DOHH2 (cell line): ENCODE data around the gene KCNH1.

Experiments used
- H3F3A ChIP-seq: fragments of 200-600 bp; sonication (generic), shearing (Covaris generic); 2 replicates; pipeline ENCODE4 v1.6.0; 2016; ENCODE audit warnings: antibody characterized with exemption, mild to moderate bottlenecking; ENCODE audit not compliant: control insufficient read depth, insufficient read depth
- H3K27ac ChIP-seq: fragments of 200-600 bp; sonication (generic); 2 replicates; pipeline ENCODE4 v1.5.1; 2014; ENCODE audit warnings: low read depth, mild to moderate bottlenecking, low read length, moderate library complexity
- H3K27me3 ChIP-seq: fragments of 200-600 bp; sonication (generic); 2 replicates; pipeline ENCODE4 v1.6.1; 2014; ENCODE audit warnings: mild to moderate bottlenecking, low read length, mixed read lengths; ENCODE audit not compliant: control insufficient read depth
- H3K36me3 ChIP-seq: fragments of 200-600 bp; sonication (generic); 2 replicates; pipeline ENCODE4 v1.6.1; 2014; ENCODE audit warnings: mild to moderate bottlenecking, low read length, moderate library complexity, mixed read lengths; ENCODE audit not compliant: control insufficient read depth
- H3K4me1 ChIP-seq: fragments of 200-600 bp; sonication (generic); 2 replicates; pipeline ENCODE4 v1.6.1; 2014; ENCODE audit warnings: mild to moderate bottlenecking, low read length, mixed read lengths; ENCODE audit not compliant: control insufficient read depth
- H3K4me2 ChIP-seq: fragments of 200-600 bp; sonication (generic); 2 replicates; pipeline ENCODE4 v1.6.0; 2014; ENCODE audit warnings: mild to moderate bottlenecking, low read length, moderate library complexity
- H3K4me3 ChIP-seq: fragments of 200-600 bp; sonication (generic); 2 replicates; pipeline ENCODE4 v1.5.1; 2014; ENCODE audit warnings: mild to moderate bottlenecking, low read length, mixed read lengths
- H3K79me2 ChIP-seq: fragments of 200-600 bp; sonication (generic); 2 replicates; pipeline ENCODE4 v1.6.1; 2014; ENCODE audit warnings: mild to moderate bottlenecking, low read length, mixed read lengths; ENCODE audit not compliant: control insufficient read depth
- H3K9me2 ChIP-seq: fragments of 200-600 bp; sonication (generic); replicated peaks from 2 replicates; pipeline ENCODE4 v1.6.1; 2014; ENCODE audit warnings: mild to moderate bottlenecking, low read length, mixed read lengths; ENCODE audit not compliant: control insufficient read depth
- H3K9me3 ChIP-seq: fragments of 200-600 bp; sonication (generic); 2 replicates; pipeline ENCODE4 v1.6.1; 2014; ENCODE audit warnings: antibody characterized with exemption, low read length, mixed read lengths; ENCODE audit not compliant: control insufficient read depth, insufficient read depth
- H4K20me1 ChIP-seq: fragments of 200-600 bp; sonication (generic); 2 replicates; pipeline ENCODE4 v1.6.0; 2014; ENCODE audit warnings: low read depth, mild to moderate bottlenecking, antibody characterized with exemption, low read length, moderate library complexity; ENCODE audit not compliant: control insufficient read depth, insufficient read depth
- CTCF ChIP-seq: fragments of 200-600 bp; sonication (generic); IDR thresholded peaks from one replicate; pipeline ENCODE4 v1.5.1; 2014; ENCODE audit warnings: antibody characterized with exemption, mild to moderate bottlenecking, low read depth, low read length; ENCODE audit not compliant: poor library complexity, severe bottlenecking
- EZH2phosphoT487 ChIP-seq: fragments of 200-600 bp; sonication (generic); IDR thresholded peaks from 2 replicates; pipeline ENCODE4 v1.6.1; 2017; ENCODE audit warnings: borderline replicate concordance, mild to moderate bottlenecking, antibody characterized with exemption, low read length, moderate library complexity, mixed read lengths

KCNH1 gene

GRCh38 chr1:210641582-210641981, 492.4 kb downstream of the KCNH1 start:
- TF ChIP-seq CTCF (no peak), EZH2phosphoT487 (no peak)
- Histone ChIP-seq H3K79me2 (no peaks in the 10 kb centered on the region), H3K27ac (no peak overlapping the region), H3K4me2 (no peak overlapping the region), H3K9me3 (no peaks in the 10 kb centered on the region), H3K9me2 (no peaks in the 10 kb centered on the region), H3K36me3 (no peaks in the 10 kb centered on the region), H3K27me3 (no peaks in the 10 kb centered on the region), H4K20me1 (no peaks in the 10 kb centered on the region), H3F3A (no peaks in the 10 kb centered on the region), H3K4me1 (no peaks in the 10 kb centered on the region), H3K4me3 (no peak overlapping the region)

DNA sequence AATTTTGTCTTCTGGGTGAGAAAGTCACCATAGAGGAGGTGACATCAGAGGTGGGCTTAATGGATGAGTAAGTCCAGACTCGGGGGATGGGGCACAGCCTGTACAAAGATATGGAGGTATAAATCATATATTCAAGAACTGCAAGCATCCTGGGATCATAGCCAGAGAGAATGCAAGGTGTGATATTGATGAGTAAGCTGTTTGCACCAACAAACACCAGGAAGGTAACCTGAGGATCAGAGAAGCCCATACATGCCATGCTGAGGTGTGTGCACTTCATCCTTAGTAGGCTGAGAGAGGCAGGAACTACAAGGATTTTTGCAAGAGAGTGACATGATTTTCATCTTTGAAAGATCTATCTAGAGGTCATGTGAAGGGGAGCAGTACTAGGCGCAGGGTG, 498.8 kb downstream of the KCNH1 start:
- Histone ChIP-seq H3K27me3 (no peaks in the 10 kb centered on the region), H3K4me3 (no peak overlapping the region), H4K20me1 (no peaks in the 10 kb centered on the region), H3K4me1 (no peaks in the 10 kb centered on the region), H3K36me3 (no peaks in the 10 kb centered on the region), H3K4me2 (no peak overlapping the region), H3F3A (no peaks in the 10 kb centered on the region), H3K27ac (no peak overlapping the region), H3K9me2 (no peaks in the 10 kb centered on the region), H3K79me2 (no peaks in the 10 kb centered on the region), H3K9me3 (no peaks in the 10 kb centered on the region)
- TF ChIP-seq EZH2phosphoT487, result no peak
- no peak for TF ChIP-seq CTCF

DNA sequence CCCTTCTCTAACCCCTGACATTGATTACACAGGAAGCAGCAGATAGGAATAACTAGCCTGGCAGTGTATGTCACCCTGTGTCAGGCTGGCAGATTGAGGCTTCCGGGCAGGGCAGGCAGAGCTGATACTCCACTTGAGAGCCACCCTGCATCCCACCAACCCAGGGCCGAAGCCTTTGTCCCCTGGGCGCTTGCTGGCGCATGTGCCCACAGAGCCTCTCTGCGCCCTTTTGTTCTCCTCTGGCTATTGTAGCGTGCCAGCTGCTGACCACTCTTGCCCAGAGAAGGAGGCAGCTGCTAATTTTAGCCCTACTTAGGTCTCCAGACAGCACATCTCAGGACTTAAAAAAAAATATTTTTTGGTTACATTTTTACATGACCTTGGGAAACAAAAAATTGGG, 500.3 kb downstream of the KCNH1 start:
- H3K27me3 ChIP-seq, result no peaks in the 10 kb centered on the region
- no peak overlapping the region for H3K4me2 ChIP-seq
- no peak overlapping the region for H3K4me3 ChIP-seq
- H3K9me2 ChIP-seq, result no peaks in the 10 kb centered on the region
- no peaks in the 10 kb centered on the region for H3K36me3 ChIP-seq
- H4K20me1 ChIP-seq, result no peaks in the 10 kb centered on the region
- no peak for TF ChIP-seq CTCF
- no peak for TF ChIP-seq EZH2phosphoT487
- no peaks in the 10 kb centered on the region for H3K9me3 ChIP-seq
- no peaks in the 10 kb centered on the region for H3F3A ChIP-seq
- no peak overlapping the region for H3K27ac ChIP-seq
- no peaks in the 10 kb centered on the region for H3K79me2 ChIP-seq
- H3K4me1 ChIP-seq, result no peaks in the 10 kb centered on the region

- no peak for TF ChIP-seq CTCF
- no peak for TF ChIP-seq EZH2phosphoT487
- Histone ChIP-seq H4K20me1 (no peaks in the 10 kb centered on the region), H3K27ac (no peak overlapping the region), H3K4me1 (no peaks in the 10 kb centered on the region), H3K4me3 (no peak overlapping the region), H3K9me3 (no peaks in the 10 kb centered on the region), H3K36me3 (no peaks in the 10 kb centered on the region), H3K27me3 (no peaks in the 10 kb centered on the region), H3K79me2 (no peaks in the 10 kb centered on the region), H3K9me2 (no peaks in the 10 kb centered on the region), H3K4me2 (no peak overlapping the region), H3F3A (no peaks in the 10 kb centered on the region)
Observed at GRCh38 chr1:210633140-210633539, 500.8 kb downstream of the KCNH1 start.
